ENCODE data around the gene DENND2A.
"Not testable (repeated sequence)": the region's sequence is repeated elsewhere in the genome, so short reads cannot be mapped to it uniquely, and the experiment has no call there.

DENND2A gene

DNA sequence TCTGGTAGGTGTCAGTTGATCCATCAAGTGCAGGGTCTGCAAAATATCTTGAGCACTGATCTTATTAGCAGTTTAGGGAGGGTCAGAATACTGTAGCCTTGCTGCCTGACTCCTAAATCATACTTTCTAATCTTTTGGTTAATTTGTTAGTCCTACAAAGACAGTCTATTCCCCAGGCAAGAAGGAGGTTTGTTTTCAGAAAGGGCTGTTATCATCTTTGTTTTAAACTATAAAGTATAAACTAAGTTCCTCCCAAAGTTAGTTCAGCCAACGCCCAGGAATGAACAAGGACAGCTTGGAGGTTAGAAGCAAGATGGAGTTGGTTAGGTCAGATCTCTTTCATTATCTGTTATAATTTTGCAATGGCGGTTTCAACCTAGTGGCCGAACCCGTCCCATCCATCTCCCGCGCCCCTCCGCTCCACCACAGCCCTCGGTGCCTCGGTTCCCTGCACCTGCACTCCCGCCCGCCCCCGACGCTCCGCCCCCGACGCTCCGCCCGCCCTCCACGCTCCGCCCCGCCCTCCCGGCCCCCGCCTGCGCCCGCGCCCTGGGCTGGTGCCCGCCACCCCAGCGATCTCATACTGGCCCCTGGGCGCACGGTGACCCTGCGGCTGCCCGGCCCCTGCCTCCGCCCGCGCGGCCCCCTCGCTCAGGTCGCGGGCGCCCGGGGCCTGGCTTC, 31.9 kb upstream of the DENND2A start, which contains the start of gene ADCK2:
ADCK2 (plus strand) TSS at position 564 of the 681 bp plus-strand sequence. CDS start 386 bp downstream, outside the sequence.
- peak; percentile 80 for DNase-seq

DNA sequence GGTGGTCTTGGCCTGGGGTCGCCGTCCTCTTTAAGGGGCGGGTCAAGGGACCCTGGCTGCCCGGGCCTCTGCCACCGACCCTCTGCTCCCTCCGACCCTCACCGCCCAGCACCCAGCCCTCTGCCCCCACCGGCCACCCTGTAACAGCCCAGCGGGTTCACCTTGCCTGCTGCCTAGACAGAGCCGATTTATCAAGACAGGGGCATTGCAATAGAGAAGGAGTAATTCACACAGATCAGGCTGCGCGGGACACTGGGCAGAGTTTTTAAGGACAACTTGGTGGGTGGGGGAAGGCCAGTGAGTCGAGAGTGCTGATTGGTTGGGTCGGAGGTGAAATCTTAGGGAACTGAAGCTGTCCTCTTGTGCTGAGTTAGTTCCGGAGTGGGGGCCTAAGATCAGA, 31.4 kb upstream of the DENND2A start:
- no peak for DNase-seq

DNA sequence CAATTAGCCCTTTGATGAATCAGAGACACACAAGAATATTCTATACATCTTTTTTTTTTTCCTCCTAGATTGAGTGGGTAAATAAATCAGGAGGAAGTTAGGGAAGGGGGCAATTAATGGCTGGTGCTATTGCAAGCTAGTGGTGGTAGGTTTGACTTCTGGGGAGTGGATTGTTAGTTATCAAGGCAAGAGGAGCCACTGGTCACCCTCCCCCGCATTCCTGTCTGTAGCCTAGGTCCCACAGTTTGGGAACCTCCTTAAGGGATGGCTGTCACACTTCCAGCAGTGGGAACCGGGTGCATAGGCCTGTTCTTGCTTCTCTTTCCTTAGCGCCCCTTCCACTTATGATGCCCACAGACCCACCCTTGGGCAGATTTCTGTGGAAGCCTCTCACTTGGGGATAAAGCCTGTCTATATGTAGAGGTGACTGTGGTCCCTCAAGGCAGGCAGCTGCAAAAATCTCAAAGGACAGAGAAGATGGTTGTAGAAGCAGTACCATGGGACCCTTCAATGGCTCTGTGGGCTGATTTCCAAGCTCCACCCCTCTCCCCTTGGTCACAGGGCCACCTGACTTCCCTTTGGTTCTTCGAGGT, 29.8 kb upstream of the DENND2A start:
- no peak for DNase-seq

DNA sequence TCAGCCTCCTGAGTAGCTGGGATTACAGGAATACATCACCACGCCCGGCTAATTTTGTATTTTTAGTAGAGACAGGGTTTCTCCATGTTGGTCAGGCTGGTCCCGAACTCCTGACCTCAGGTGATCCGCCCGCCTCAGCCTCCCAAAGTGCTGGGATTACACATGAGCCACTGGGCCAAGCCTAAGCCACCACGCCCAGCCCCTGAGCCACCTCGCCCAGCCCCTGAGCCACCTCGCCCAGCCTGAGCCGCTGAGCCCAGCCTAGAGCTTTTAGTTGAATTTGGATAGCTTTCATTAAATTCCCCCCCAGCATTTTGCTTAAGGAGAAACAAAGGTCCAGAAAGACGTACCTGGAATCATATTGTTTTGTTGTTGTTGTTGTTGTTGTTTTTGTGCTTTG, 29.2 kb upstream of the DENND2A start:
- not testable (repeated sequence) for DNase-seq

DNA sequence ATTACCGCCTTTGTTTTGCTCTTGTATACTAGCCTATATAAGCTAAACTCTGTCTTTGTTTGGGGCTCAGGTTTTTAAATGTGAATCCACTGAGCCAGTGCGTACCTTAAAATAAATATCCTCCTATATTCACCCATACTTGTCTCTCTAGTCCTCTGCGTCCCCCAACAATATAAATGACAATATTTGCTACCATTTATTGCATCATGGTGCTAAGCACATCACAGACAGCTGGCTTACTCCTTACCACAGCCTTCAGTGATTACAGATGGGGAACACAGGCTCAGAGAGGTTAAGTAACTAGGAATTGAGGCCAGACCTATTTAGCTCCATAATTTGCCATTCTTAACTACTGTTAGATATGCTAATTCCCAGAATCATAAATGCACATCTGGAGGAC, 28.7 kb upstream of the DENND2A start:
- DNase-seq, result no peak

DNA sequence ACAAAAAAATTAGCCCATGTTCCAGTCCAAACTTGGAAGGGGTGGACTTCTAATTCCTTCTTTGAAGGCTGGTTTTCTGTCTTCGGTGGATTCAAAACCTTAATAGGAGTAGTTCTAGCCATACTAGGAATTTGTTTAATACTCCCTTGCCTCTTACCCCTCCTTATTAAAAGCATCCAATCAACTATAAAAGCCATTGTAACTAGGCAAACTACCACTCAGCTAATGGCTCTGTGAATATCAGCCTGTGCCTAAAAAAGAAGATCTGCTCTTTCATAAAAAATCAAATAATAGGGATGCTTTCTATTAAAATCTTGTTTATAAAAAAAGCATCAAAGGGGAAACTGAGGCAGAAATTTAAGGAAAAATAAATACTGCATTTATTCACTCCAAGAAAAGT, 28.0 kb upstream of the DENND2A start:
- no peak for DNase-seq

DNA sequence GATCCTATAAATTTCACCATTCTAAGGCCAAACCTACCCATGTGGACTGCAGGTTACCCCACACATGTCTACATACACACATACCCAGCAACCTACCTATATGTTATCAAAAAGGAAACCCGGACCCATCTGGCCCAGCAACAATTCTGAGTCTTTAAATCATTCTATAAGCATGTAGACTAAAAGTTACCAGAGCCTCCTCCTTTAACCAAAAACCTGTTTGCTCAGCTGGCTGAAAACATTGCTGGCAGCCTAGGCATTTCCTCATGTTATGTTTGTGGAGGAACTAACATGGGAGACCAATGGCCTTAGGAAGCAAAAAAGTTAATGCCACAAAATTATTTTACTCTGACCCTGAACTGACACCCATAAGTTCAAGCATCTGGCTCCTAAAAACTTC, 26.9 kb upstream of the DENND2A start:
- no peak for DNase-seq

DNA sequence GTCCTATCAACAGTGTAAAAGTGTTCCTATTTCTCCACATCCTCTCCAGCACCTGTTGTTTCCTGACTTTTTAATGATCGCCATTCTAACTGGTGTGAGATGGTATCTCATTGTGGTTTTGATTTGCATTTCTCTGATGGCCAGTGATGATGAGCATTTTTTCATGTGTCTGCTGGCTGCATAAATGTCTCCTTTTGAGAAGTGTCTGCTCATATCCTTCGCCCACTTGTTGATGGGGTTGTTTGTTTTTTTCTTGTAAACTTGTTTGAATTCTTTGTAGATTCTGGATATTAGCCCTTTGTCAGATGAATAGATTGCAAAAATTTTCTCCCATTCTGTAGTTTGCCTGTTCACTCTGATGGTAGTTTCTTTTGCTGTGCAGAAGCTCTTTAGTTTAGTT, 22.3 kb upstream of the DENND2A start:
- DNase-seq, result not testable (repeated sequence)

DNA sequence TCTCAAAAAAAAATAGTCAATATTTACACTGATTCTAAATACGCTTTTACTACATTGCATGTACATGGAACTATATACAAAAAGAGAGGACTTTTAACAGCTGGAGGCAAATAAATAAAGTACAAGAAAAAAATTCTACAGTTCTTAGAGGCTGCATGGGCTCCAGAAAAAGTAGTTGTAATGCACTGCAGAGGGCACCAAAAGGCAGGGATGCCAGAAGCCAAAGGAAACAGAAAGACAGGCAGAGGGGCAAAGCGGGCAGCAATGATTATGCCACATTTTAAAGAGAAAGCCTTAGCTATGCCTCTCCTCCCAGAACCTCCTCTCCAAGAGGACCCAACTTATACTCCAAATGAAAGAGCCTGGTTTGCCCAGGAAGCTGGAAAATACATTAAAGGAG, 20.5 kb upstream of the DENND2A start:
- DNase-seq, result peak; percentile 55

DNA sequence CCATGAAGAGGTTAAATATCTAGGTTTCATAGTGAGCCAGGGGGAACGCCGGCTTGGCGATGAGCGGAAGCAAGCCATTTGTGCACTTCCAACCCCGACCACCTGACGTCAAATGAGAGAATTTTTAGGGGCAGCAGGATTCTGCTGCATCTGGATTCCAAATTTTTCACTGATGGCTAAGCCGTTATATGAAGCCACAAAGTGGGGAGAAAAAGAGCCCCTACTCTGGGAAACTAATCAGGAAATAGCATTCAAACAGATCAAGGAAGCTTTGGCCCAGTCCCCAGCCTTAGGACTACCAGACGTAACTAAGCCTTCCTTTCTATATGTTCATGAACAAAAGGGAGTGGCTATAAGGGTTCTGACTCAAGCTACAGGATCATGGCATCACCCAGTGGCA, 19.2 kb upstream of the DENND2A start:
- DNase-seq, result no peak

DNA sequence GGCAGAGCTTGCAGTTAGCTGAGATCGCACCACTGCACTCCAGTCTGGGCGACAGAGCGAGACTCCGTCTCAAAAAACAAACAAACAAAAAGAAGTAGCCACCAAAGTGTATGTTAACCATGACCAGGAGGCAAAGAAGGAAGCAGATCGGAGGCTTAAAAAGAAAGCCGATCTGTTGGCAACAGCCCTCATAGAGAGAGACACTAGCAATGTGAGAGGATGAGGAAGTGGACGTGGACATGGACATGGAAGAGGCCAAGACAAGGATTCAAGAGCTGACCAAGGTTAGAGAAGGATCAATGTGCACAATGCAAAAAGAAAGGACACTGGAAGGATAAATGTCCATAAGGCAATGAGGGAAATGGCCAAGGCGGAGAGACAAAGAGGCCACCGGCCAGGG, 17.3 kb upstream of the DENND2A start:
- no peak for DNase-seq

DNA sequence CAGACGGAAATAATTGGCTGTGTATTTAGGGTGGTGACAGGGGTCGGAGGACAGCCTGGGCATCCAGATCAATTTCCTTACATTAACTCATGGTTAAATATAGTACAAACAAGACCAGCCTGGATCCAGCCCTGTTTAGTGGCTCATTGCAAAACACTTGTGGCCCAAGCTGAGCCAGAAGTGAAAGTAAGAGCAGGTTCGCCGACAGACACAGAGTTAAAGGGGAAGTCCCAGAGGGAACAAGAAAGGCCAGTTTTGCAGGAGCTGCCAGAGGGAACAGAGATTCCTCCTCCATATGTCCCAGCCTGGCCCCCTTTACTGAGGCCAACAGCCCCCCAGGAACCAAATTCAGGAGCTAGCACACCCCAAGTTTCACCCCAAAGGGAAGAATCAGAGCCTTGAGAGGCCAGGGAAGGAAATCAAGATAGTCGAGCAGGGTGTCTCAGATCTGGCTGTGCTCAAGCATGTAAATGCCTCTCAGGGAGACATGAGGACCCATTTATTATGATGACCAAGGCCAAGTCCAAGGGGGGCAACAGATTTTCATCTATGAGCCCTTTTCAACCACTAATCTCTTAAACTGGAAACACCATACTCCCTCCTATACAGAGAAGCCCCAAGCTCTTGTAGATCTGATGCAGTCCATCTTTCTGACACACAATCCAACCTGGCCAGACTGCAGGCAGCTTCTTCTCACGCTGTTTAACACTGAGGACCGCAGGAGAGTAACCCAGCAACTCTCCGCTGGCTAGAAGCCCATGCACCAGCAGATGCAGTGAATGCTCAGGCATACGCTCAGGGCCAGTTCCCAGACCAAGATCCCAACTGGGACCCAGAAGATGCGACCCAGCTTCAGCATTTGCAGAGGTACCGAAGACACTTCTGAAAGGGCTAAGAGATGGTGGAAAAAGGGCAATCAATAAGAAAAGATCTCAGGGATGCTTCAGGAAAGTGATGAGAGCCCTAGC, 16.2 kb upstream of the DENND2A start:
- DNase-seq, result peak; percentile 72

DNA sequence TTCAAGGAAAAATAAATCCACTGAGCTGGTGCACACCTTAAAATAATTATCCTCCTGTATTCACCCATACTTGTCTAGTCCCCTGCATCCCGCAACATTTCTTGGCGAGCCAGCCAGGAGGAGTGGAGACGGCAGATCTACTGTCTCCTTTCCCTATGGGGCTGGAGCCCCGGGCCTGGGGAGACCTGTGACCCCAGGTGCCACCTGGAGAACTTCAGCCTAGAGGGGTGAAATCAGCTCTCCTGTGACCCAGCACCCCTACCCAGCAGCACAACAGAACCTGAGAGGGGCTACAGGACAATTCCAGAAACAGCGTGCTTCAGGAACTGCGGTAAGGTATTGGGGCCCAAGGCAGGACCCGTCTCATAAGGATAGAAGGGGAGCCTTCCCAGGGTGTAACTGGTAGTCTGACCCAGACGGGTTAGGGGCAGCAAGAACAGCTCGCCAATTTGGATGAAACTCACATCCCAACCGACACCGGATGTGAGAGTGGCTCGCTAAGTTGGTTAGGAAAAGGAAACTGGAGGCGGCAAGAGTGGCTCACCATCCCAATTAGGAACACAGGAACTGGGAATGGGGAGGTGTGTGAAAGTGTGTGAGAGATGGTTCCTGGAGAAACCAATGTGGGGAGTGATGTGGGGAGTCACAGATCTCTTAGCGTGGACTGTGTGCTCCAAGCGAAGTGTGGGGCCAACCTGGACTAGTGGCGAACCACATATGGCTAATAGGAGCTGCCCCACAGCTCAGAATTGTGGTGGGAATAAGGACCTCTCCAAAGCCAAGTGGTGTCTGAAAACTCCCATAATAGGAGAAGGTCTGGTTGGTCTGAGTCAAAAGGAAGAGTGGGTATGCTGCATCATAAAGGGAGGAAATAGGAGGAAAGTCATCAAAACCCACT, 15.1 kb upstream of the DENND2A start:
- DNase-seq, result no peak

DNA sequence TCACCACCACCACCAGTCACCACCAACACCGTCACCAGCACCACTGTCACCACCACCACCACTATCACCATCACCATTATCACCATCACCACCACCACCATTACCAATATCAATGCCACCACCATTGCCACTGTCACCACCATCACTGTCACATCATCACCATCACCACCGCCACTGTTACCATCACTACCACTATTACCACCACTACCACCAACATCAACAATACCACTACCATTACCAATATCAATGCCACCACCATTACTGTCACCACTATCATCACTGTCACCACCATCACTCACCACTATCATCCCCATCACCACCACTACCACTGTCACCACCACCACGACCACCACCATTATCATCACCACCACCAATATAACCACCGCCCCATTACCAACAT, 14.0 kb upstream of the DENND2A start:
- no peak for DNase-seq

DNA sequence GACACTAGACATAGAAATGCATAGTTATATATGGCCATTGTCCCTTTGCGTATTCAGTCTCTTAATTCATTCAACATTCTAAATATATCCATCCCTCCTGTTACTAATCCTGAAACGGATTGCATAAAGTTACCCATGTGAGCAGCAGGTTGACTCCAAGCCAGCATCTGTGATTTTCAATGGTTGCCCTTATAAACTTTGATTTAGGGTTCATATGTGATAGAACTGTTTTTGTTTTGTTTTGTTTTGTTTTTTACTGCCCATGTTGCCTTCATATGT, 13.4 kb upstream of the DENND2A start:
- DNase-seq, result no peak

DNA sequence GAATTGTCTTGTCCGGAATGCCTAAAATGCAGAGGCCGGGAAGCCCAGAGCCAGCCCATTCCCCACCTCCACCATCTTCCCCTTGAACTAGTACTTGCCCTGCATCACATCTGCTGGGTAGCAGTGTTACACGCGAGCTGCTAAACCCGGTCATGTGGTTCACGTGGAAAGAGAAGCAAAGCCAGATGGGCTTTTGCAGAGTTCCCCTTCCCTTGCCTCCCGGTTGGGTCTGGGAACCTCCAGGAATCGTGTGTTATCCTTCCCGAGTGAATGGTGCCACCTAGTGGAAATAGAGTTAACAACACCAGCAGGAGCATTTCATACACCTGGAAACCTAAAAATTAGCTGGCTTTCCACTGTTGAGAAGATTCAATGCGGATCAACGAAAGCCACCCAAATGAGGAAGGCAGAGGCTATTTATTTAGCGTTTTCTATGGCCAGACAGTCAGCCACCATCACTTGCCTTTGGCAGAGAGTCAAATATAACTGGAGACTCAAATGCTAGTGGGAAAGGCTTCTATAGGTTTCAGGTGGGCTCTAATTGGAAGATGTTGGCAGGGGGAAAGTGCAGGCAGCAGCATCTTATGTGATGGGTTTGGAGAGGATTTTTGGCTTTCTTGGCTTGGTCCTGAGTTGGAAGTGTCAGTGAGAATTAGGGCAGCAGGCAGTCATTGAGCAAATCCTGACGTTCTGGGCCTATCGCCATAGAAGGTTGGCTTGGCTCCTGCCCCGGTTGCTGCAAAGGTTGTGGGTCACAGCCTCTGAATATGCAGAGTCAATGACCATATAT, 12.9 kb upstream of the DENND2A start:
- peak; percentile 56 for DNase-seq

DNA sequence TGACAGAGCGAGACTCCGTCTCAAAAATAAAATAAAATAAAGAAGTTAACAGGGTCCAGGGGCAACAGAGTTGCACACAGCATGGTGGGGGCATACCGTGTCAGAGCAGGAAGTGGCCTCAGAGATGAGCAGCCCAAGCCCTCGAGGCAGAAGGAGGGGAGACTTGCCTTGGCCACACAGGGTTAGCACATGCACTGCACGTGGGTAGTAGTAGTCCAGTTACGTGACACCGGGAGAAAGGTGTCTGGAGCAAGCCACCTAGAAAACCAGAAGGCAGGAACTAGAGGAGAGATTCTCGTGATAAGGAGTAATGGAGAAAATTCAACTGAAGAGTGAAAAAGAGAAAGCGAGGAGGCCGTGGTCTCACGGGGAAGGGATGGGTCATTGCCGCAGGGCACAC, 9.8 kb upstream of the DENND2A start:
- DNase-seq, result no peak

DNA sequence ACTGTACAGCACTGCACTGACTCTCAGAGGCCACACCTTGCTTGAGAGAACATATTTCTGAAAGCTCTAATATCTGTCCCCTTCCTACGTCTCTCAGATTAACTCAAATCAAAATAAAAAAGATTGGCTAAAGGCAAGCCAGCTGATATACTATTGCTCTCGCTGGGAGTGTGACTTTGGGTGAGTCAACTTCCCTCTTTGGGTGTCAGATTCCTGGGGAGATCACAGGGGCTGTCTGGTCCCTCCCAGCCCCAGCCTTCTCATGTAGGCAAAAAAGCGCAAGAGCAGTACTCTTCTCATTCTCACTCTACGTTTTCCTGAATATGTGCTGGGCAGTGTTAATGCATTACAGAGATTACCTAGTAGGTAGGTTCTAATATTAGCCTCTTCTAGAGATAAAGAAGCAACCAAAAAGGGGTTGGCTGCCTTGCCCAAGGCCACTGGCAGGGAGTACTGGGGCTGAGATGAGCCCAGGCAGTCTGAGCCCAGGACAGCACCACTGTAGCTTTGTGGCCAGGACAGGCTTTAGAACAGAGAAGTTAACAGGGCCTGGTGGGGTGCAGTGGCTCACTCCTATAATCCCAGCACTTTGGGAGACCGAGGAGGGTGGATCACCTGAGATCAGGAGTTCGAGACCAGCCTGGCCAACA, 9.1 kb upstream of the DENND2A start:
- DNase-seq, result no peak

DNA sequence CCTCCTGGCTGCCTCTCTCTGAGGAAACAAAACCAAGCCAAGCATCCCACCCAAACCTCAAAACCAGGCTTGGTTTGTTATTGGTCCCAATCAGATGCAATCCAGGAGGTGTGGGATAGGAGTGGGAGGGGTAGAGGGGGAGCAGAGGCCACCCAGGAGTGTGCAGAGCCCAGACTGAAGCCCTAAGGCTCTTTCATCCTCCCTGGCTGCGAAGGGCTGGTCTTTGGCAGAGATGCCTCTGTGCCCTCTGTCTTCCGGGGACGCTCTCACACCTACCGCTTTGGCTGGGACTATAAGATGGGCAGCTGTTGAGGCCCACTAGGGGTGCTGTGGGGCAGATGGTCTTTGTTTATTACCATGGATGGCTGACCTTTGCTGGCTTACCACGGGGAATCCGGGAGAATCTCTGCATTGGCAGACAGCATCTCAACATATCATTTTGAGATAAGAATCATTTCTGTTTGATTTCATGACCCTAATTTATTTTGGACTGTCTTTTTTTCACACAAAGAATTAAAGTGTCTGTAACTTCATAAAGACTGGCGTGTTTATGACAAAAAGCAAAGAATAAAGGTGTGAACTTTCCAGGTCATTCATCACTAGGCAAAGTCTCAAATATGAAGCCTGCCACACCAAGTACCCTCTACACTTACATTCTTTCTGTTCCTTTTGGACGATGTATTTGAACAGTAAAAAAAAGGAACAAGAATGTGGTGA, 6.5 kb upstream of the DENND2A start:
- DNase-seq, result peak; percentile 85

DNA sequence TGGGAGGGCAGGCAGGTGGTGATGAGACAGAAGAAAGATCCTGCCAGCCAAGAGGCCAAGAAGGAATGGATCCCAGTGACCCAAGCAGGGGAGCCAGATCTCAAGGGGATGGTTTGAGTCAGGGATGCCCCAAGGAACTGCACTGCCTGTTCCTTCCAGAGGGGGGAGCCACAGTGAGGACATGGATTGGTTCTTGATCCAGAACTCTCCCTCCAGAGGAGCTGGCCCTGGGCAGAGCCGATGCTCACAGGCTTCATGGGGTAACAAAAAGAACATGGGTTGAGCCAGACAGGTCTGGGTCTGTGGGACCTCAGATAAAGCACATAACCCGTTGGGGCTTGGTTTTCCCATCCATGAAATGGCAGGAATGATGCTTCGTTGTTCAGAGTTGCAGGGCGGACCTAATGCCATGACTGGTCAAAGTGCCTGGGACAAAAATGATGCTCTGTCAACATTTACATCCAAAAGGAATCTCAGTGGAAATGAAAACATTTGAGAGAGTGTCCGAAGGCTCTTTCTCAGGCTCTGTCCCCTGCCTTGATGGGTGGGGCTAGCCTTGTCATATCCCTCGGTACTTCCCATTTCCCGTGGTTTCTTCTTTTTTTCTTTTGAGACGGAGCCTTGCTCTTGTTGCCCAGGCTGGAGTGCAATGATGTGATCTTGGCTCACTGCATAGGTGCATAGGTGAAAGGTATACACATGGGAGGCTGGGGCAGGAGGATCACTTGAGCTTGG, 4.7 kb upstream of the DENND2A start:
- no peak for DNase-seq

Data from RPMI8226 (cell line).